CD4-positive, alpha-beta T cell (primary cell): ENCODE data around the gene GNA12. TPM values are rescaled to one million over a fixed set of nuclear protein-coding genes. Genes with fewer than 3 reads are reported as not detected.

Source experiments
- ATAC-seq: fragments of 200-7000 bp; cut with Tn5 transposase; one replicate; pipeline ENCODE4 v1.10.0; 2022; ENCODE audit warnings: mild to moderate bottlenecking; ENCODE audit not compliant: poor library complexity
- CTCF ChIA-PET: fragments of 350-600 bp; sonication (Branson Sonifier 250); formaldehyde crosslinking; loops from one replicate; lab custom pipeline; 2021; ENCODE audit warnings: antibody characterized with exemption, inconsistent platforms; lab: Charles Lee
- POLR2A ChIA-PET: fragments of 350-600 bp; sonication (Branson Sonifier 250); formaldehyde crosslinking; loops from one replicate; lab custom pipeline; 2021; ENCODE audit warnings: antibody characterized with exemption, inconsistent platforms; lab: Charles Lee
- DNase-seq, 14 experiments: peaks; one replicate each; pipeline ENCODE4 v3.0.0-alpha.2; 2013 to 2020; ENCODE audit warnings: mixed read lengths in 2 of 14
- H3K27ac ChIP-seq, 2 donors: one replicate each; pipeline versions ENCODE4 v1.5.1 to v1.7.0; 2013; ENCODE audit warnings: low read length in 2 of 2, low read depth in 1 of 2, mild to moderate bottlenecking in 1 of 2
- H3K27me3 ChIP-seq, 2 experiments: 1 replicate in 1 of 2; 2 replicates in 1 of 2; pipeline versions ENCODE4 v1.6.1 to v1.7.0; 2013; ENCODE audit warnings: low read length in 2 of 2, control low read depth in 1 of 2, mild to moderate bottlenecking in 1 of 2, moderate library complexity in 1 of 2; ENCODE audit not compliant: insufficient read depth in 2 of 2, control insufficient read depth in 1 of 2
- H3K36me3 ChIP-seq: one replicate; pipeline ENCODE4 v1.6.1; 2013; ENCODE audit warnings: low read length, control low read depth; ENCODE audit not compliant: insufficient read depth
- H3K4me1 ChIP-seq: one replicate; pipeline ENCODE4 v1.6.1; 2013; ENCODE audit warnings: low read length, control low read depth; ENCODE audit not compliant: insufficient read depth
- H3K4me3 ChIP-seq: one replicate; pipeline ENCODE4 v1.5.1; 2013; ENCODE audit warnings: mild to moderate bottlenecking, low read length, moderate library complexity
- H3K9me3 ChIP-seq, 2 experiments: 1 replicate in 1 of 2; 2 replicates in 1 of 2; pipeline versions ENCODE4 v1.6.1 to v1.7.0; 2013; ENCODE audit warnings: low read length in 2 of 2, mild to moderate bottlenecking in 2 of 2, control low read depth in 1 of 2, moderate library complexity in 1 of 2; ENCODE audit not compliant: control insufficient read depth in 1 of 2, insufficient read depth in 1 of 2
- H3K27ac Mint-ChIP-seq: one replicate; pipeline ENCODE4 v1.8.0; 2020; ENCODE audit warnings: mixed read lengths
- H3K27me3 Mint-ChIP-seq: one replicate; pipeline ENCODE4 v1.8.0; 2021; ENCODE audit warnings: mixed read lengths
- H3K36me3 Mint-ChIP-seq: one replicate; pipeline ENCODE4 v1.8.0; 2021; ENCODE audit warnings: low read depth, mixed read lengths
- H3K4me1 Mint-ChIP-seq: one replicate; pipeline ENCODE4 v1.8.0; 2021; ENCODE audit warnings: low read depth, mixed read lengths
- H3K4me3 Mint-ChIP-seq: one replicate; pipeline ENCODE4 v1.8.0; 2020; ENCODE audit warnings: mild to moderate bottlenecking, mixed read lengths
- H3K9me3 Mint-ChIP-seq: one replicate; pipeline ENCODE4 v1.8.0; 2020; ENCODE audit warnings: mixed read lengths
- intact Hi-C, 2 experiments: fragments of 100-400 bp; cut with DNase I in 1 of 2; cut with micrococcal nuclease in 1 of 2; formaldehyde crosslinking; loops; one replicate each; pipeline versions ENCODE4 v1.15.1 to v1.9.0; 2023 to 2025; cut with DNase I, micrococcal nuclease
- total RNA-seq, 174 experiments: library from RNA in 2 of 174; stranded (reverse) in 2 of 174; gene quantifications; one replicate each; pipeline ENCODE4 v1.2.3 and lab custom pipeline; 2021 to 2026
- TF ChIP-seq, protein P1 (sequence below): fragments of 200-600 bp; IDR thresholded peaks from one replicate; pipeline ENCODE4 v1.8.0; 2022; ENCODE audit warnings: antibody characterized with exemption, mild to moderate bottlenecking

The GNA12 gene
- total RNA-seq, 2 experiments from 2014 or later: 16.0 to 16.1 TPM

DNA sequence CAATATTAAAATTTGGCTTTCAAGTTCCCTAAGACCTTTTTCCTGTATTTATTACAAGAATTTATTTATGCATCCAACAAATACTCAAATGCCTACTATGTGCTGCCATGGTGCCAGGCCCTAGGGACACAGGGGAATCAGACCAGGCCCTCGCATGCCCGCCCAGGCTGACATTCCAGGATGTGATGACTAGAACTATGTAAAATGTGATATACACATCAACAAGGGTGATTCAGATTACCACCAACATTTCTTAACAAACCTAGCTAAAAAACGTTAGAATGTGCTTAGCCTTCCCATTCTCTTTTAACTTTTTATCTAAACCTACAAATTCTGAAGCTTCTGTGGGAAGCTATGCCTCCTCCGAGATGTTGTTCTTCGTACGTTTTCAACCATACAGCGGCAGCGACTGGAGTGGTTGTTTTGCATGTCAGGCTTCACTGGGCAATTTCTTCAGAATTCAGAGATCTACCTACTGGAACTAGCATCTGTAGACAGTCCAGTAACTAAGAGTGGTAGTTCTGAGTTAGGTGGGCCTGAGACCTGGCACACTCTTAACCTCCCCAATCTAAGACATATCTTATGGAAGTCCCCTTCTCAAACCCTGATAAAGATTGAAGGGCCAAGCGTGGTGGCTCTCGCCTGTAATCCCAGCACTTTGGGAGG is 22.1 kb downstream of the GNA12 start:
- ChIA-PET POLR2A (no interaction called here), CTCF (no interaction called here)
- intact Hi-C loops: no loop called here
- H3K4me1 ChIP-seq: peaks cover 3% of the 10 kb centered on the region
- no peak overlapping the region for H3K27ac Mint-ChIP-seq
- peaks cover 2% of the 10 kb centered on the region for H3K36me3 ChIP-seq
- H3K9me3 ChIP-seq: peaks cover 0 to 3% of the 10 kb centered on the region in 2 experiments
- no peak for DNase-seq
- no peak overlapping the region for H3K4me3 ChIP-seq
- H3K27me3 Mint-ChIP-seq: no peaks in the 10 kb centered on the region
- no peaks in the 10 kb centered on the region for H3K9me3 Mint-ChIP-seq
- no peak for ATAC-seq
- TF ChIP-seq, protein P1, sequence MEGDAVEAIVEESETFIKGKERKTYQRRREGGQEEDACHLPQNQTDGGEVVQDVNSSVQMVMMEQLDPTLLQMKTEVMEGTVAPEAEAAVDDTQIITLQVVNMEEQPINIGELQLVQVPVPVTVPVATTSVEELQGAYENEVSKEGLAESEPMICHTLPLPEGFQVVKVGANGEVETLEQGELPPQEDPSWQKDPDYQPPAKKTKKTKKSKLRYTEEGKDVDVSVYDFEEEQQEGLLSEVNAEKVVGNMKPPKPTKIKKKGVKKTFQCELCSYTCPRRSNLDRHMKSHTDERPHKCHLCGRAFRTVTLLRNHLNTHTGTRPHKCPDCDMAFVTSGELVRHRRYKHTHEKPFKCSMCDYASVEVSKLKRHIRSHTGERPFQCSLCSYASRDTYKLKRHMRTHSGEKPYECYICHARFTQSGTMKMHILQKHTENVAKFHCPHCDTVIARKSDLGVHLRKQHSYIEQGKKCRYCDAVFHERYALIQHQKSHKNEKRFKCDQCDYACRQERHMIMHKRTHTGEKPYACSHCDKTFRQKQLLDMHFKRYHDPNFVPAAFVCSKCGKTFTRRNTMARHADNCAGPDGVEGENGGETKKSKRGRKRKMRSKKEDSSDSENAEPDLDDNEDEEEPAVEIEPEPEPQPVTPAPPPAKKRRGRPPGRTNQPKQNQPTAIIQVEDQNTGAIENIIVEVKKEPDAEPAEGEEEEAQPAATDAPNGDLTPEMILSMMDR: no peak
- H3K4me3 Mint-ChIP-seq: no peak overlapping the region
- peaks cover 43% of the 10 kb centered on the region for H3K4me1 Mint-ChIP-seq
- H3K36me3 Mint-ChIP-seq: peaks cover 5% of the 10 kb centered on the region
- no peak overlapping the region for H3K27ac ChIP-seq
- no peaks in the 10 kb centered on the region for H3K27me3 ChIP-seq

GRCh38 chr7:2821161-2821841 is 22.8 kb downstream of the GNA12 start:
- Mint-ChIP-seq H3K4me3 (no peak overlapping the region), H3K9me3 (no peaks in the 10 kb centered on the region), H3K4me1 (peaks cover 37% of the 10 kb centered on the region), H3K27ac (no peak overlapping the region), H3K27me3 (no peaks in the 10 kb centered on the region), H3K36me3 (peaks cover 5% of the 10 kb centered on the region)
- Histone ChIP-seq H3K4me1 (peaks cover 3% of the 10 kb centered on the region), H3K9me3 (peaks cover 0 to 3% of the 10 kb centered on the region in 2 experiments), H3K27ac (no peak overlapping the region), H3K36me3 (peaks cover 2% of the 10 kb centered on the region), H3K4me3 (no peak overlapping the region), H3K27me3 (no peaks in the 10 kb centered on the region)
- TF ChIP-seq, protein P1: no peak
- peak in 2 of 14 experiments; percentile 20 to 30 for DNase-seq
- POLR2A ChIA-PET: no interaction called here
- ATAC-seq: no peak
- CTCF ChIA-PET: no interaction called here
- intact Hi-C loops: no loop called here

DNA sequence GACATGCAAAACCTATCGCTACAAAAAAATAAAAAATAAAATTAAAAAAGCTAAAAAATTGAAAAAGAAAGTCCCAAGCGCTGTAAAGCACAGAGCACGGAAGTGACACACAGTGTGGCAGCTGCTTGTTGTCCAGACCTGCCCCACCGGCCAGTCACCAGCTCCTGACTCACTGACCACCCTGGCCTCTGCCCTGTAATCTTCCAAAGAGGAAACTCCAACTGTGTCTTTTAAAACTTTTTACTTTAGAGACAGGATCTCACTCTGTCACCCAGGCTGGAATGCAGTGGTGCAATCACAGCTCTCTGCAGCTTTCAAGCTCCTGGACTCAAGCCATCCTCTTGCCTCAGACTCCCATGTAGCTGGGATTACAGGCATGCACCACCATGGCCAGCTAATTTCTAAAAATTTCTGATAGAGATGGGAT is 23.6 kb downstream of the GNA12 start:
- Histone ChIP-seq H3K4me3 (no peak overlapping the region), H3K27me3 (no peaks in the 10 kb centered on the region), H3K4me1 (peaks cover 3% of the 10 kb centered on the region), H3K27ac (no peak overlapping the region), H3K9me3 (peaks cover 0 to 3% of the 10 kb centered on the region in 2 experiments), H3K36me3 (peaks cover 2% of the 10 kb centered on the region)
- peaks cover 33% of the 10 kb centered on the region for H3K4me1 Mint-ChIP-seq
- ATAC-seq (no peak), DNase-seq (peak in 2 of 14 experiments; percentile 44 to 65)
- intact Hi-C loops: no loop called here
- CTCF ChIA-PET: no interaction called here
- POLR2A ChIA-PET: no interaction called here
- H3K27ac Mint-ChIP-seq: no peak overlapping the region
- H3K4me3 Mint-ChIP-seq: no peak overlapping the region
- H3K9me3 Mint-ChIP-seq: no peaks in the 10 kb centered on the region
- peaks cover 5% of the 10 kb centered on the region for H3K36me3 Mint-ChIP-seq
- no peaks in the 10 kb centered on the region for H3K27me3 Mint-ChIP-seq
- TF ChIP-seq, protein P1: no peak
